Lower lobe of right lung (tissue), 2 donors: ENCODE results near the gene HHLA2. TPM values are rescaled to one million over a fixed set of nuclear protein-coding genes. Genes with fewer than 3 reads are reported as not detected.
A peak's percentile ranks its signal among the peaks of the same experiment; 100 is the strongest.

Experiments
- ATAC-seq, 2 donors: fragments of 200-7000 bp; cut with Tn5 transposase; one replicate each; pipeline ENCODE4 v1.9.1; 2020 to 2022; ENCODE audit warnings: mild to moderate bottlenecking in 2 of 2, moderate library complexity in 2 of 2
- DNase-seq: peaks from one replicate; pipeline ENCODE4 v3.0.0-alpha.2; 2020
- H3K27ac ChIP-seq: fragments of 200-600 bp; one replicate; pipeline ENCODE4 v1.8.0; 2022
- H3K27me3 ChIP-seq: fragments of 200-600 bp; one replicate; pipeline ENCODE4 v1.8.0; 2022; ENCODE audit warnings: low read depth
- H3K36me3 ChIP-seq: fragments of 200-600 bp; one replicate; pipeline ENCODE4 v1.8.0; 2022; ENCODE audit warnings: mild to moderate bottlenecking
- H3K4me1 ChIP-seq: fragments of 200-600 bp; one replicate; pipeline ENCODE4 v1.8.0; 2022
- H3K4me3 ChIP-seq: fragments of 200-600 bp; one replicate; pipeline ENCODE4 v1.8.0; 2022; ENCODE audit warnings: mild to moderate bottlenecking
- H3K9me3 ChIP-seq: fragments of 200-600 bp; one replicate; pipeline ENCODE4 v1.8.0; 2022
- intact Hi-C: fragments of 100-400 bp; cut with DNase I; formaldehyde crosslinking; loops from one replicate; pipeline ENCODE4 v1.11.0; 2022
- total RNA-seq: library from RNA; stranded (reverse); fragmentation: NEBNext Ultra II Directional; extraction: Animal tissue kit (Norgen Biotek cat#: 25700); gene quantifications from one replicate; pipeline ENCODE4 v1.2.1, GENCODE V29; 2021
- TF ChIP-seq, protein P1 (sequence below): fragments of 200-600 bp; IDR thresholded peaks from one replicate; pipeline ENCODE4 v1.8.0; 2022; ENCODE audit warnings: antibody characterized with exemption, mild to moderate bottlenecking
- donor health status: DM: no; HTN: yes; CAD: no; lungs with severe emphysema.

The HHLA2 gene
- total RNA-seq, 1 donor from 2014 or later, result 4.9 TPM

DNA sequence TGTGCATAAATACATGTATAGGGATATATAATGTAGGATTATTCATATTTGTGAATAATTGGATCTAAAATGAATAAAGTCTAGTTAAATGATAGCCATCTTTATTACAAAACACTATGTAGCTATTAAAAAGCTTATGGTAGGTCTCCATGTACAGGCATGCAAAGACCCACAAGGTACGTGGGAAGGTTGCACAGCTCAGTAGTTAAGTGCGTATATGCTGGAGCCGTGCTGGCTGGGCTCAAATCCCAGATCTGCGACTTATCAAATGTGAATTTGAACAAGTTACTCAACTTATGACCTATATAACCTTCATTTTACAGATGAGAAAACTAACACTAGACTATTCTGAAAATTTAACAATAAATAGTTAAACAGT lies 113.4 kb downstream of the HHLA2 start:
- peak overlapping the region; percentile 64 for H3K27ac ChIP-seq
- DNase-seq (no peak), ATAC-seq (no peak)
- H3K27me3 ChIP-seq, result no peaks in the 10 kb centered on the region
- no peaks in the 10 kb centered on the region for H3K9me3 ChIP-seq
- TF ChIP-seq, protein P1, sequence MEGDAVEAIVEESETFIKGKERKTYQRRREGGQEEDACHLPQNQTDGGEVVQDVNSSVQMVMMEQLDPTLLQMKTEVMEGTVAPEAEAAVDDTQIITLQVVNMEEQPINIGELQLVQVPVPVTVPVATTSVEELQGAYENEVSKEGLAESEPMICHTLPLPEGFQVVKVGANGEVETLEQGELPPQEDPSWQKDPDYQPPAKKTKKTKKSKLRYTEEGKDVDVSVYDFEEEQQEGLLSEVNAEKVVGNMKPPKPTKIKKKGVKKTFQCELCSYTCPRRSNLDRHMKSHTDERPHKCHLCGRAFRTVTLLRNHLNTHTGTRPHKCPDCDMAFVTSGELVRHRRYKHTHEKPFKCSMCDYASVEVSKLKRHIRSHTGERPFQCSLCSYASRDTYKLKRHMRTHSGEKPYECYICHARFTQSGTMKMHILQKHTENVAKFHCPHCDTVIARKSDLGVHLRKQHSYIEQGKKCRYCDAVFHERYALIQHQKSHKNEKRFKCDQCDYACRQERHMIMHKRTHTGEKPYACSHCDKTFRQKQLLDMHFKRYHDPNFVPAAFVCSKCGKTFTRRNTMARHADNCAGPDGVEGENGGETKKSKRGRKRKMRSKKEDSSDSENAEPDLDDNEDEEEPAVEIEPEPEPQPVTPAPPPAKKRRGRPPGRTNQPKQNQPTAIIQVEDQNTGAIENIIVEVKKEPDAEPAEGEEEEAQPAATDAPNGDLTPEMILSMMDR, result no peak
- peaks cover 49% of the 10 kb centered on the region for H3K4me1 ChIP-seq
- no peak overlapping the region for H3K4me3 ChIP-seq
- intact Hi-C loops, result no loop called here
- no peaks in the 10 kb centered on the region for H3K36me3 ChIP-seq

DNA sequence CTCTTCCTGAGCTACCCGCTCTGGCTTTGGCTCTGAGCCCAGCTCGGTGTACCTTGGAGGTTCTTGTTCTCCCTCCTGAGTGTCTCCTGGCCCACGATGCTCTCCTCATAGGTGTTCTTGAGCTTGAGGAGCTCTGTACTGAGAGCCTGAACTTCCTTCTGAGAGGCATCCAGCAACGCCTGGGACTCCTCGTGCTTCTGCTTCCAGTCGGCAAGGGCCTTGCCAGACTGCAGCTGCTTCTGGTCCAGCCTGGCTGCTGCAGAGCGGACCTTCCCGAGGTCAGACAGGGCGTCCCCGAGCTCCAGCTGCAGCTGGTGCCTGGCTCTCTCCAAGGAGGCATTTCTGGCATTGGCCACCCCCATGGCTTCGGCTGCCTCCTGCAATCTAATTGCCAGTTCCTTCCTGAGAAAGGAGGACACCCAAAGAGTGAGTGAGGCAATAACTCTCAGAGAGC lies 114.2 kb downstream of the HHLA2 start:
- Histone ChIP-seq H3K27me3 (no peaks in the 10 kb centered on the region), H3K4me3 (no peak overlapping the region), H3K27ac (peak overlapping the region; percentile 9), H3K36me3 (no peaks in the 10 kb centered on the region), H3K9me3 (no peaks in the 10 kb centered on the region), H3K4me1 (peaks cover 49% of the 10 kb centered on the region)
- intact Hi-C loops, result no loop called here
- TF ChIP-seq, protein P1, result no peak
- ATAC-seq, result peak; percentile 76 to 89
- DNase-seq, result peak; percentile 86

DNA sequence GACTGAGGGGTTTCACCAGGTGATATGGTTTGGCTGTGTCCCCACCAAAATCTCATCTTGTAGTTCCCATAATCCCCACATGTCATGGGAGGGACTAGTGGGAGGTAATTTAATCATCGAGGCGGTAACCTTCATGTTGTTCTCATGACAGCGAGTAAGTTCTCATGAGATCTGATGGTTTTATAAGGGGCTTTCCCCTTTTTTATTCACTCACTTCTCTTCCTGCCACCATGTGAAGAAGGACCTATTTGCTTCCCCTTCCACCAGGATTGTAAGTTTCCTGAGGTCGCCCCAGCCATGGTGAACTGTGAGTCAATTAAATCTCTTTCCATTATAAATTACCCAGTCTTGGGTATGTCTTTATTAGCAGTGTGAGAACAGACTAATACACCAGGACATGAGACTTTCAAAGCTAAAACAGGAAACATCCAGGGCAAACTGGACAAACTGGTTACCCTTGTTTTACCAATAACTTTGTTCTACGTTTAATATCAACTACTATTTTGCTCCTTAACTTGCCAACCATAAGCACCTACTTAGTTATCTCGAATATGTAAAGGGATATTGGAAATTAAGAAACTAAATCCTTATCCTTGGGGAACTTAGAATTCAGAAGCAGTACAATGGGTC lies 115.9 kb downstream of the HHLA2 start:
- Histone ChIP-seq H3K27me3 (no peaks in the 10 kb centered on the region), H3K27ac (no peak overlapping the region), H3K4me3 (no peak overlapping the region), H3K36me3 (no peaks in the 10 kb centered on the region), H3K4me1 (peaks cover 35% of the 10 kb centered on the region), H3K9me3 (no peaks in the 10 kb centered on the region)
- TF ChIP-seq, protein P1, result no peak
- no peak for DNase-seq
- intact Hi-C loops, result no loop called here
- ATAC-seq, result no peak

DNA sequence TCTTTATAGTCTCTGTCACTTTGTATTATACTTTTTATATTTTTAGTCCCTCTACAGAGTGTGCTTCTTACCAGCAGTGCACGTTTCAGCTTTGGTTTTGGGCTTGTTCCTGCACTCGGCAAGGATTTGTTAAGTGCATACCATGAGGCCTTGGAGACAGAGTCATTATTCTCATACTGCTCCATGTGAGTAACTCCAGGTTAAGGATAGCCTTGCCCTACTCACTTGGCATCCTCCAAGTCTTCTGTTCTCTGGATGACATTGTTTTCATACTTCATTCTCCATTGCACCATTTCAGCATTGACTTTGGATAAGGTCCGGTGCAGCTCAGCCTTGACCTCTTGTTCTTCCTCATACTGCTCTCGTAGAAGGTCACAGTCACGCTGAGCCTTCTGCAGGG lies 117.7 kb downstream of the HHLA2 start:
- Histone ChIP-seq H3K9me3 (no peaks in the 10 kb centered on the region), H3K27me3 (no peaks in the 10 kb centered on the region), H3K4me3 (no peak overlapping the region), H3K4me1 (peaks cover 21% of the 10 kb centered on the region), H3K36me3 (no peaks in the 10 kb centered on the region), H3K27ac (no peak overlapping the region)
- DNase-seq (no peak), ATAC-seq (peak; percentile 18 to 42)
- TF ChIP-seq, protein P1, result no peak
- intact Hi-C loops, result no loop called here

DNA sequence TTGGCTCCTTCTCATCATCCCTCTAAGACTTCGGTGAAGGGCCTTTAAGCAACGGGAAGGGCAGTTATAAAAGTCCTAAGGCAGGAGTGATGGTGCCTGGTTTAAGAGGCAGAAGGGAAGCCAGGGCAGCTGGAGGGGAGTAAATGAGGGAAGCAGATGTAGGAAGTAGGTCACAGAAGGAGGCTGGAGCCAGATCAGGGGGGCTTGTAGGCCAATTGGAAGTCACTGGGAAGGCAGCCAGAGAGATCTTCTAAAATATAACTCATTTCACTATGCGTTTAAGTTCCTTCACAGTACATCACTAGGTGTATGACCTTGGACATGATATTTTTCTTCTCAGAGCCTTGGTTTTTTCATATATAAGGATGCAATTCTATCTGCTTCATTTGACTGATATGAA lies 119.3 kb downstream of the HHLA2 start:
- Histone ChIP-seq H3K4me3 (no peak overlapping the region), H3K27ac (no peak overlapping the region), H3K4me1 (peaks cover 15% of the 10 kb centered on the region), H3K27me3 (no peaks in the 10 kb centered on the region), H3K9me3 (no peaks in the 10 kb centered on the region), H3K36me3 (no peaks in the 10 kb centered on the region)
- intact Hi-C loops, result no loop called here
- no peak for DNase-seq
- TF ChIP-seq, protein P1, result no peak
- ATAC-seq, result no peak
